Upper lobe of left lung (tissue), 4 donors: Measurements from ENCODE around the gene LCOR.

Experiments
- EP300 ChIP-seq, 4 donors: sonication (generic); formaldehyde crosslinking; IDR thresholded peaks; one replicate each; pipeline ENCODE4 v1.5.1; 2017; ENCODE audit warnings: antibody characterized with exemption in 4 of 4, control low read depth in 2 of 4
- POLR2A ChIP-seq, 4 donors: fragments of 450-650 bp; IDR thresholded peaks; one replicate each; pipeline ENCODE4 v1.5.1; 2016 to 2017; ENCODE audit warnings: antibody characterized with exemption in 4 of 4, mild to moderate bottlenecking in 2 of 4
- POLR2AphosphoS5 ChIP-seq, 2 donors: sonication (generic); formaldehyde crosslinking; IDR thresholded peaks; one replicate each; pipeline ENCODE4 v1.5.1; 2017; ENCODE audit warnings: antibody characterized with exemption in 2 of 2

GRCh38 chr10:96998329-96998888 is 166.3 kb downstream of the LCOR start:
- TF ChIP-seq POLR2AphosphoS5 (IDR thresholded peaks at IDR 0.05), result no peak
- no peak for TF ChIP-seq POLR2A (IDR thresholded peaks at IDR 0.05)
- TF ChIP-seq EP300 (IDR thresholded peaks at IDR 0.05), result no peak
